HepG2 (cell line): ENCODE data around the gene LRBA. TPM values are rescaled to one million over a fixed set of nuclear protein-coding genes. Genes with fewer than 3 reads are reported as not detected.

ENCODE experiments used
- ATAC-seq: fragments of 200-7000 bp; cut with Tn5 transposase; 3 replicates; pipeline ENCODE4 v1.9.1; 2020; ENCODE audit warnings: mild to moderate bottlenecking, moderate library complexity
- BruUV-seq: library from RNA; stranded (reverse); fragments of 400-500 nt; replicated peaks from 2 replicates; lab custom pipeline; 2021; lab: Mats Ljungman, UMichigan
- CTCF ChIA-PET: fragments of 300-600 bp; formaldehyde crosslinking; extraction: SDS; loops from one replicate; lab custom pipeline; 2021; ENCODE audit warnings: low total read pairs, inconsistent platforms, low intra/inter-chr PET ratio; lab: Yijun Ruan, JAX
- POLR2A ChIA-PET: fragments of 350-600 bp; sonication (Branson Sonifier 250); formaldehyde crosslinking; loops from one replicate; lab custom pipeline; 2020; ENCODE audit warnings: antibody characterized with exemption, inconsistent platforms; lab: Yijun Ruan, JAX
- DNase-seq: peaks from one replicate; pipeline ENCODE4 v3.0.0-alpha.2; 2015; ENCODE audit warnings: low spot score
- FAIRE-seq: peaks from 3 replicates; lab custom pipeline; 2011; peaks lifted over from hg19 to GRCh38; lab: Jason Lieb, UNC
- H2AFZ ChIP-seq: one replicate; pipeline ENCODE4 v1.6.1; 2011; ENCODE audit warnings: low read length, inconsistent platforms
- H3K27ac ChIP-seq: fragments of 300-600 bp; 3 replicates; pipeline ENCODE4 v1.8.0; 2011; ENCODE audit warnings: mixed run types, mild to moderate bottlenecking, mixed read lengths, low read length, inconsistent platforms; ENCODE audit not compliant: insufficient read depth; ENCODE audit errors: extremely low read length
- H3K27me3 ChIP-seq, 2 experiments: fragments of 200-600 bp in 1 of 2; 2 replicates in 1 of 2; 3 replicates in 1 of 2; pipeline versions ENCODE4 v1.6.0 to v1.8.0; 2011; ENCODE audit warnings: low read length in 2 of 2, mild to moderate bottlenecking in 2 of 2, moderate library complexity in 2 of 2, inconsistent platforms in 1 of 2; ENCODE audit not compliant: insufficient read depth in 2 of 2, control insufficient read depth in 1 of 2
- H3K36me3 ChIP-seq, 2 experiments: fragments of 200-600 bp in 1 of 2; replicated peaks in 1 of 2; 2 replicates in 1 of 2; 3 replicates in 1 of 2; pipeline versions ENCODE4 v1.5.1 to v1.8.0; 2011; ENCODE audit warnings: low read length in 2 of 2, inconsistent platforms in 1 of 2; ENCODE audit not compliant: insufficient read depth in 2 of 2, control insufficient read depth in 1 of 2
- H3K4me1 ChIP-seq: 2 replicates; pipeline ENCODE4 v1.5.1; 2012; ENCODE audit warnings: low read length, inconsistent platforms; ENCODE audit not compliant: insufficient read depth
- H3K4me2 ChIP-seq: 2 replicates; pipeline ENCODE4 v1.6.0; 2011; ENCODE audit warnings: low read depth, low read length, inconsistent platforms
- H3K4me3 ChIP-seq, 3 experiments: fragments of 200-600 bp in 1 of 3; sonication (generic), shearing (Covaris generic) in 1 of 3; replicated peaks in 1 of 3; 2 replicates each; pipeline ENCODE4 v1.5.1; 2011 to 2016; ENCODE audit warnings: low read length in 3 of 3, inconsistent platforms in 2 of 3, low read depth in 2 of 3, mild to moderate bottlenecking in 2 of 3, control low read depth in 1 of 3, mixed read lengths in 1 of 3; ENCODE audit not compliant: insufficient read depth in 1 of 3
- H3K79me2 ChIP-seq: one replicate; pipeline ENCODE4 v1.6.1; 2011; ENCODE audit warnings: low read length, inconsistent platforms; ENCODE audit not compliant: insufficient read depth
- H3K9ac ChIP-seq: 2 replicates; pipeline ENCODE4 v1.6.0; 2011; ENCODE audit warnings: mild to moderate bottlenecking, low read depth, low read length, inconsistent platforms; ENCODE audit not compliant: insufficient read depth
- H3K9me3 ChIP-seq: 2 replicates; pipeline ENCODE4 v1.5.1; 2012; ENCODE audit warnings: mild to moderate bottlenecking, low read length
- H4K20me1 ChIP-seq: 2 replicates; pipeline ENCODE4 v1.6.0; 2011; ENCODE audit warnings: inconsistent platforms, mild to moderate bottlenecking, low read length, moderate library complexity; ENCODE audit not compliant: insufficient read depth
- ASH2L ChIP-seq: fragments of 300-600, 200-600 bp; sonication (generic); IDR thresholded peaks from 2 replicates; pipeline ENCODE4 v1.7.0; 2017; ENCODE audit warnings: low read depth, mild to moderate bottlenecking, moderate library complexity, mixed read lengths, low read length; ENCODE audit not compliant: insufficient read length
- FOXJ3 ChIP-seq: sonication (generic); formaldehyde crosslinking; IDR thresholded peaks from 2 replicates; pipeline ENCODE4 v1.4.0; 2020; ENCODE audit warnings: missing genetic modification reagents, mild to moderate bottlenecking, borderline replicate concordance
- MBNL3 ChIP-seq: fragments of 250-450 bp; sonication (Bioruptor Pico); conservative IDR thresholded peaks from 2 replicates; pipeline ENCODE4 v1.8.0; 2022; ENCODE audit warnings: mild to moderate bottlenecking, inconsistent platforms
- MEIS2 ChIP-seq: sonication (generic); formaldehyde crosslinking; IDR thresholded peaks from 2 replicates; pipeline ENCODE4 v1.9.0; 2021; ENCODE audit warnings: mild to moderate bottlenecking, missing genetic modification reagents
- MTA3 ChIP-seq: sonication (generic); formaldehyde crosslinking; IDR thresholded peaks from 2 replicates; pipeline ENCODE4 v1.4.0; 2020; ENCODE audit warnings: missing genetic modification reagents
- NKX3-1 ChIP-seq: sonication (generic); formaldehyde crosslinking; IDR thresholded peaks from 2 replicates; pipeline ENCODE4 v1.5.0; 2020; ENCODE audit warnings: missing genetic modification reagents
- NR2F6 ChIP-seq, 2 experiments: IDR thresholded peaks; 2 replicates each; pipeline ENCODE4 v1.6.1; 2016; ENCODE audit warnings: antibody characterized with exemption in 1 of 2, mild to moderate bottlenecking in 1 of 2
- ZNF777 ChIP-seq: sonication (generic); formaldehyde crosslinking; IDR thresholded peaks from 2 replicates; pipeline ENCODE4 v1.4.0; 2020; ENCODE audit warnings: missing genetic modification reagents
- WGBS: methylation state at CpG from one replicate; pipeline ENCODE4 v1.1.6; 2017; ENCODE audit warnings: low lambda C conversion rate; 5-methylcytosine and 5-hydroxymethylcytosine counted together
- in situ Hi-C: cut with HindIII; loops from 2 replicates; pipeline ENCODE4 v1.10.0; 2017; ENCODE audit warnings: low pct_unique_long_range_greater_than_20kb; ENCODE audit not compliant: extremely low pct_ligation_motif_present
- intact Hi-C: fragments of 100-400 bp; cut with micrococcal nuclease; formaldehyde crosslinking; loops from one replicate; pipeline ENCODE4 v1.10.0; 2022; ENCODE audit not compliant: unreplicated experiment
- polyA plus RNA-seq, 8 experiments: library from polyadenylated mRNA; depleted of rRNA in 3 of 8; stranded (reverse) in 7 of 8; unstranded in 1 of 8; fragments of >200 nt; fragmentation: Illumina TruSeq in 4 of 8; extraction: Trizol in 4 of 8; gene quantifications; 2 replicates each; pipeline versions ENCODE4 v1.2.1 to v1.2.3, GENCODE V29; 2011 to 2016; ENCODE audit warnings: low read depth in 4 of 8, missing spikeins in 1 of 8, mixed read lengths in 1 of 8; ENCODE audit not compliant: insufficient read depth in 1 of 8
- total RNA-seq, 5 experiments: library from RNA; depleted of rRNA; stranded (reverse); fragments of >200 nt; fragmentation: Illumina TruSeq; extraction: Trizol; gene quantifications; 2 replicates each; pipeline ENCODE4 v1.2.3, GENCODE V29; 2016; ENCODE audit warnings: low read depth in 1 of 5
- TF ChIP-seq, protein P1 (sequence below): sonication (generic); formaldehyde crosslinking; IDR thresholded peaks from 2 replicates; pipeline ENCODE4 v1.5.0; 2020; ENCODE audit warnings: mild to moderate bottlenecking, missing genetic modification reagents

The LRBA gene
- total and polyA plus RNA-seq, 2 of the 13 experiments (the other 11 are each of a cell fraction or from before 2014, with no cell fraction given), result 21.0 to 37.2 TPM

- TF ChIP-seq NR2F6 (IDR thresholded peaks at IDR 0.05) (no peak), NR2F6 (CRISPR knock-in tag; IDR thresholded peaks at IDR 0.05) (no peak)
These were observed 83.3 kb downstream of the LRBA start (continued) for GRCh38 chr4:150931796-150932195.

DNA sequence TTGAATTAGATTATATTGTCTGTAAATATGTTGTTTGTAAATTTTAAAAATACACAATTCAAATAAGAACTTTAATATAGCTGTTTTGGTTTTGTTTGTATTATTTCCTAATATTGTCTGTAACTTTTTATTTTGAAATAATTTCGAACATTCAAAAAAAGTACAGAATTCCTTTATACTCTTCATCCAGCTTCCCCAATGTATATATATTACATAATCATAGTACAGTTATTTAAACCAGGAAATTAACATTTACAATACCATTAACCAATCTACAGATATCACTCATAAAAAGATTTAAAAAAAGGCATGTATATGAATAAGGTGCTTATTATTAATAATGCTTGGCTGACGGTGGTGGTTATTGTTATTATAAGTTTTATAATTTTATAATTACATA is 84.1 kb downstream of the LRBA start:
- POLR2A ChIA-PET, result no interaction called here
- H4K20me1 ChIP-seq, result no peaks in the 10 kb centered on the region
- FAIRE-seq (no peak), DNase-seq (no peak), ATAC-seq (no peak)
- H3K9me3 ChIP-seq, result no peaks in the 10 kb centered on the region
- H2AFZ ChIP-seq, result no peak overlapping the region
- no peak overlapping the region for H3K27ac ChIP-seq
- H3K79me2 ChIP-seq, result peaks cover 3% of the 10 kb centered on the region
- no peak for TF ChIP-seq FOXJ3
- TF ChIP-seq ZNF777 (CRISPR knock-in tag), result no peak
- no peak for TF ChIP-seq ASH2L
- TF ChIP-seq, protein P1, sequence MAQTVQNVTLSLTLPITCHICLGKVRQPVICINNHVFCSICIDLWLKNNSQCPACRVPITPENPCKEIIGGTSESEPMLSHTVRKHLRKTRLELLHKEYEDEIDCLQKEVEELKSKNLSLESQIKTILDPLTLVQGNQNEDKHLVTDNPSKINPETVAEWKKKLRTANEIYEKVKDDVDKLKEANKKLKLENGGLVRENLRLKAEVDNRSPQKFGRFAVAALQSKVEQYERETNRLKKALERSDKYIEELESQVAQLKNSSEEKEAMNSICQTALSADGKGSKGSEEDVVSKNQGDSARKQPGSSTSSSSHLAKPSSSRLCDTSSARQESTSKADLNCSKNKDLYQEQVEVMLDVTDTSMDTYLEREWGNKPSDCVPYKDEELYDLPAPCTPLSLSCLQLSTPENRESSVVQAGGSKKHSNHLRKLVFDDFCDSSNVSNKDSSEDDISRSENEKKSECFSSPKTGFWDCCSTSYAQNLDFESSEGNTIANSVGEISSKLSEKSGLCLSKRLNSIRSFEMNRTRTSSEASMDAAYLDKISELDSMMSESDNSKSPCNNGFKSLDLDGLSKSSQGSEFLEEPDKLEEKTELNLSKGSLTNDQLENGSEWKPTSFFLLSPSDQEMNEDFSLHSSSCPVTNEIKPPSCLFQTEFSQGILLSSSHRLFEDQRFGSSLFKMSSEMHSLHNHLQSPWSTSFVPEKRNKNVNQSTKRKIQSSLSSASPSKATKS (CRISPR knock-in tag), result no peak
- no peak for TF ChIP-seq NKX3-1
- TF ChIP-seq MEIS2 (CRISPR knock-in tag), result no peak
- TF ChIP-seq MTA3 (CRISPR knock-in tag), result no peak
- no peak for TF ChIP-seq MBNL3
- CTCF ChIA-PET, result no interaction called here
- H3K36me3 ChIP-seq, result peaks cover 0 to 2% of the 10 kb centered on the region in 2 experiments; a peak in 1 of 5 replicates
- intact Hi-C loops (no loop called here), in situ Hi-C loops (no loop called here)
- H3K27me3 ChIP-seq, result no peaks in the 10 kb centered on the region
- 96% methylated on average over 2 of the region's 2 CpGs for WGBS
- H3K4me3 ChIP-seq, result no peak overlapping the region
- H3K9ac ChIP-seq, result no peak overlapping the region
- BruUV-seq, result no TSS peak
- no peak overlapping the region for H3K4me2 ChIP-seq
- H3K4me1 ChIP-seq, result no peaks in the 10 kb centered on the region
